Fibroblast of gingiva (primary cell): ENCODE measurements around the gene IGSF6.
"Not testable (repeated sequence)": the region's sequence is repeated elsewhere in the genome, so short reads cannot be mapped to it uniquely, and the experiment has no call there.

Experiments
- DNase-seq: peaks from one replicate; pipeline ENCODE4 v3.0.0-alpha.2; 2011; ENCODE audit warnings: low read depth

The IGSF6 gene

DNA sequence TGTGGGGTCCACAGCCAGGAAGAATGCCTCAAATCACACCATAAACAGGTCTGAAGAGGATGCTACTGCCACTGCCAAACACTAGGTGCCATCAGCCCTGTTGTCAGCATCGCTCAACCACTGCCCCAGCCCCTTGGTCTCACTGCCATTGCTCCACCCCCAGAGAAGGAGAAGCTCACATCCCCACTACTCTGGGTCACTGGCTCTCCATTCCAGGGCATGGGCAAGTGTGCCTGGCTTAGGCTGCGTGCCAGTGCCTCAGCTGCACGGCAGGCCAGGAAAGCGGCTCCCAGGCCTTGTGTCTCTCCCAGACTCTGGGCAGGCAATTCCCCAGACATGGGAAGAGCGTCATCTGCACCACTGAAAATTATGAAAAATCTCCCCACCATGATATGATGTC, 1.2 kb upstream of the IGSF6 start:
- no peak for DNase-seq

DNA sequence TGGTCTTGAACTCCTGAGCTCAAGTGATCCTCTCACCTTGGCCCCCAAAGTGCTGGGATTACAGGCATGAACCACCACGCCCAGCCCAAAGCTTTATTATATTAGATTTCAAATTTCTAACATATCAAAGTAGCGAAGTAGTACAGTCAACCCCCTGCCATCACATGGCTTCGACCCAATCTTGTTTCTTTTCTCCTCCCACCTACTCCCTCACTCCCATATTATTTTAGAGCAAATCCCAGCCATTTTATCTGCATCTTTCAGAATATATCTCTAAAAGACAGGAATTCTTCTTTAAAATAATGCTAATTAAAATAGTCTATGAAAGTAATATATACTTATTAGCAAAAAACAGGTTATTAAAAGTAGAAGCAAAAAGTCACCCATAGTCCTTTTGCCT, 893 bp downstream of the IGSF6 start:
- no peak for DNase-seq

DNA sequence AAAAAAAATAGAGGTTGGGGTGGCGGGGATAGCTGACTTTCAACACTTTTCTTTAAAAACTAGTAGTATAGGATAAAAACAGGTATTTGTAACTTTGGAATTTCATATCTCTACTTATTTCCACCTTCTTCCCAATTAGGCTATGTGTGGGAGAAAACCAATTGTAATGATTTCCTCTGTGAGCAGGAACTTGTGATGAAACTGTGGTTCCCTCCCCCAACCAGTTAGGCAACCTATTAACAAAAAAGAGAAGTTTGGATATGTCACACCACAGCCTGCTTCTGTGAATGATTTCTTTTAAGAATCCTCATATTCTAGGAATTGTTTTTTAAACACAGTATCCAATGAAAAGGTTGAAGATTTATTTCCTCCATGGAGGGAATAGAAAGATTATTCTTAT, 1.9 kb downstream of the IGSF6 start:
- DNase-seq: peak; percentile 13

DNA sequence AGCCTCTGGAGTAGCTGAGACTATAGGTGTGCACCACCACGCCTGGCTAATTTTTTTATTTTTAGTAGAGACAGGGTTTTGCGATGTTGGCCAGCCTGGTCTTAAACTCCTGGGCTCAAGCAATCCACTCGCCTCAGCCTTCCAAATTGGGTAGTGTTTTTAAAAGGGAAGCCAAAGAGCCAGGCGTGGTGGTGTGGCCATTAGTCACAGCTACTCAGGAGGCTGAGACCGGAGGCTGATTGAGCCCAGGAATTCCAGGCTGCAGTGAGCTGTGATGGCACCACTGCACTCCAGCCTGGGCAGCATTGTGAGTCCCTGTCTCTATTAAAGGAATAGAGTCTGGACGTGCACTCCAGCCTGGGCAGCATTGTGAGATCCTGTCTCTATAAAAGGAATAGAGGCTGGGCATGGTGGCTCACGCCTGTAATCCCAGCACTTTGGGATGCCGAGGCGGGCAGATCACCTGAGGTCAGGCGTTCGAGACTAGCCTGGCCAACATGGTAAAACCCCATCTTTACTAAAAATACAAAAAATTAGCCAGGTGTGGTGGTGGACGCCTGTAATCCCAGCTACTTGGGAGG, 2.5 kb downstream of the IGSF6 start:
- DNase-seq: not testable (repeated sequence)

GRCh38 chr16:21647562-21648164, 4.7 kb downstream of the IGSF6 start:
- DNase-seq: no peak

DNA sequence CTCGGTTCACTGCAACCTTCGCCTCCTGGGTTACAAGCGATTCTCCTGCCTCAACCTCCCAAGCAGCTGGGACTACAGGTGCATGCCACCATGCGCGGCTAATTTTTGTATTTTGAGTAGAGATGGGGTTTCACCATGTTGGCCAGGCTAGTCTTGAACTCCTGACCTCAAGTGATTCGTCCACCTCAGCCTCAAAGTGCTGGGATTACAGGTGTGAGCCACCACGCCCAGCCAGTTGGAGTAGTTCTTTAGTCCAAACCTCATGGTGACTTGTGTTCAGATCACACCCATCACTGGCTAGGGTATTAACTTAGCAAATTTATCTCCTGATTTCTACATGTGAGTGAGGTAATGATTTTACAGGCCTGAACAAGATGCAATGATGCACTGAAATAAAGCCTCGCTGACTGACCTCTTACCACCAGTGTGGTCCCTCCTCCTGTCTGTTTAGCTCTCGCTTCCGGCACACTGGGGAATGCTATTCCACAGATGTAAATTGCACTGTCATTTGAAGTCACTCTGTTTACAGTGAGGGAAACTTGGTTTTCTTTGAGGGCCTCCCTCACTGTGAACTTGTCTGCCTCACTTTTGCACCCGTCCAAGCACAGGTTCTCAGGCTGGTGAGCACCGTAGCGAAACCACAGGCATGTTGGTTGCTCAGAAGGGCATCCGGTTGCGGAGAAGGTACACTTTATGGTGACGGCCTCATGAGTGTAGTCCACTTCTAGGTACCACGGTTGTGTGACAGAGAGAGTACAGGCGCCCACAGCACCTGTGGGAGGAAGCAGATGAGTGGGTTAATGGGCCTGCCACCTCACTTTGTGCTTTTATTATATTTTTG, 5.5 kb downstream of the IGSF6 start:
- DNase-seq: no peak

GRCh38 chr16:21646091-21646490, 6.3 kb downstream of the IGSF6 start:
- DNase-seq: no peak

DNA sequence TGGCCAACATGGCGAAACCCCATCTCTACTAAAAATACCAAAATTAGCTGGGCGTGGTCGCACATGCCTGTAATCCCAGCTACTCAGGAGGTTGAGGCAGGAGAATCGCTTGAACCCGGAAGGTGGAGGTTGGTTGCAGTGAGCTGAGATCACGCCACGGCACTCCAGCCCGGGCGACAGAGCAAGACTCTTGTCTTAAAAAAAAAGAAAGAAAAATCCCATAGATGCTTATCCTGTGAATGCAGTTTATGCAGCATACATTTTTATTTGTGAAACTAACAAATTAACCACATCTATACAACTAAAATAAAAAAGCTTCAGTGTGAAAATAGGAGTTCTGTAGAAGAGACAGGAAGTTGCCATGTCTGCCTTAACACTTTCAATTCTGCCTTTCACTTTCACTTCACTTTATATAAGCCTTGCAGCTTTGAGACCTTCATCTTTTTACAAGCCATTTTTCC, 7.1 kb downstream of the IGSF6 start:
- no peak for DNase-seq

DNA sequence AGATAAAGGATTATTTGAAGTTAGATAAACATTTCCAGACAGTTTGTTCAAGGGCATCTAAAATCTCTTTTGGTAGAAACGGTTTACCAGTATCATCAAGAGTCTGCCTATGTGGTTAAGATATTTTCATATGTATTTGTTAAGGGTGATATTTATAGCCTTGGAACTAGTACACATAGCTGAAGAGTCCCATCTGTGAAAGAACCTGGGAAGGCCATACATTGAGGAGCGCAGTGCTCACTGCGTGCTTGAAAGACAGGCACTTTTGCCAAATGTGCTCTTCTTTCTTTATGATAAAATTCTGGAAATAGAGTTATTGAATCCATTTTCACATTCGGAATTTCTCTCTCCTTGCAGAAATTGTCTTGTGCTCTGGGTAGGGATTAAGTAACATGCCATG, 7.7 kb downstream of the IGSF6 start:
- no peak for DNase-seq

GRCh38 chr16:21643785-21644184, 8.6 kb downstream of the IGSF6 start:
- DNase-seq: no peak

DNA sequence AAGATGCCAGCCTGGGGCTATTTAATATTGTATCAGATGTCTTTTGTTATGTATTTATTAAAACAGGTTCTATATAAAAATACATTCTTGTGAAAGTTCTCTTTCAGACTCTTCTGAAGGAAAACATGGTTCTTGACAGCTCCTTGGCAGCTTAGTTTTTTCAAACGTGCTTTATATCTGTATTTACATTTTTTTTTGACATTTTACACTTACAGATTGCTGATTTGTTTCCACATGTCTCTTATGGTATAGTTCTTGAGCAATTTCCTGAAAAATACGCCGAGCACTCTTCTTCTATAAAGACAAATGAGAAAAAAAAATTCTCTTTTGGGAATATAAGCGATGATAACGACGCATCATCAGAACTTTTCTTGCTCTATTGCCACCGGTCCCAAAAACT, 9.5 kb downstream of the IGSF6 start:
- DNase-seq: no peak

- DNase-seq: no peak
Observed at GRCh38 chr16:21641916-21642315, 10.5 kb downstream of the IGSF6 start.

DNA sequence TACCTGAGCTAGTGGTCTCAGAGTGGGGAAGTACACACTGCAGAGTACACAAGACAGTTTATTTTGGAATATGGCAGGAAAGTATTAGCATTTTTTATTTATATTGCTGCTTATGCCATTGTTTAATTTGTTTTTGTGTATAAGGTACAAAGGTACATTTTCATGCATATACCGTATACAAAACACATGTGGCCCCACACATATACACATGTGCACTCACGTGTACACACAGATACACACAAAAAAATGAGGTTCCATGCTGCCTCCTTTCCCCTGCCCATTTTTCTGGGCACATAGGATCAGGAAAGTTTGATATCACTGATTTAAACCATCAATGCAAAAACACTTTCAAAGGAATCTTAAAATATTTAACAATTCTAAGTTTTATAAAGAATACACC, 12.9 kb downstream of the IGSF6 start:
- no peak for DNase-seq

DNA sequence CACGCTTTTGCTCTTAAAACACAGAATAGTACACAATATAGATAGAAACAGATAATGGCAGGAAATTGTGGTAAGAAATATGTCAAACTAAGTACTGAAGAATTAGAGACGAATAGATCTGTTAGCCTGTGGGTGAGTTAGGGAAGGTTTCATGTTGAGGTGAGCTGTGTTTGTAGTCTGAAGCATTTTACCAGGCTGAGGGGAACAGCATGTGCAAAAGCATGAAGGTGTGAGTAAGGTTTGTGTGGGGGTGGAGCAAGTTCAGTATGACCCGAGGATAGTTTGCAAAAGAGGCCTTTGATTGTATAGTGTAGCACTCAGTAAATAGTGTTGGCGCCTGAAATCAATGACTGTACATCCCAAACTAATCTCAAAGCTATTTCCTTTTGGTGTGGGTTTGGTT, 13.8 kb downstream of the IGSF6 start:
- peak; percentile 12 for DNase-seq

- no peak for DNase-seq
Observed at GRCh38 chr16:21637032-21637968, 15.1 kb downstream of the IGSF6 start.

GRCh38 chr16:21635694-21636093, 16.7 kb downstream of the IGSF6 start:
- not testable (repeated sequence) for DNase-seq

DNA sequence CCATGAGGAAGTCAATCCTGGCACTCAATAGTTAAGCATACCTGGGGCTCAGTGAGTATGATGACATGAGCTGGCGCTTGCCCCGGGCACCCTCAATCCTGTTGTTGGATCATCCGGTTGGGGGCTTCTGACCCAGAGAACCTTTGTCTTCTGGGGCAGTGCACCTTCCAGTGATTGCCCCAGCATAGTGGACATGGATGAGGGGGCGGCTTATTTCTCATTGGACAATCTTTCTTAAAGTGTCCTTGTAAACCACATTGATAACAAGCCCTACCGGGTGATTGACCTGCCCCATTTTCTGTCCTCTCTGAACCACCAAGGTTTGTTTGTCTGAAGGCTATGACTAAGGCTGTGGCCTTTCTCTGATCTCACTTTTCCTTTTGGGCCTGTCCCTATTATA, 18.2 kb downstream of the IGSF6 start:
- DNase-seq: no peak

DNA sequence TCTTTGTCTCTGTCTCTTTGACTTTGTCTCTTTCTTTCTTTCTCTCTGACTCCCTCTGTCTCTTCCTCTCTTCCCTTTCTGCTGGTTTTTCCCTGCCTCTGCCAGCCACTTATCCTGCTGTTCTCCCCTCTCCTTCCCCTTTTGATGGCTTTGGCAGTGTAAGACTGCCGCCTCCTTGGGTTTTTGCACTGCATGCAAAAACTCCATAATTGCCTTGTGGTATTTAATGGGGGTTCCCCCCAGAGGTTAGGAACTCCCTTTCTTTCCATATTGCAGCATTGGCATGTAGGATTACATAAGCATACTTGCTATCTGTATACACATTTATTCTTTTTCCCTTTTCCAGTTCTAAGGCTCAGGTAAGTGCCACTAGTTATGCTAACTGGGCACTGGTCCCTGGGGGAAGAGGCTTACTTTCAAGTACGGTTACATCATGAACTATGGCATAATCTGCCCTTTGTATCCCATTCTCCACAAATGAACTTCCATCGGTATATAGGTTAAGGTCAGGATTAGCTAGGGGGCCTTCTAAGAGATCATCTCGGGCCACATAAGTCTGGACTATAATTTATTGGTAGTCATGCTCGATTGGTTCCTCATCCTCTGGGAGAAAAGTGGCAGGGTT, 20.3 kb downstream of the IGSF6 start:
- not testable (repeated sequence) for DNase-seq

DNA sequence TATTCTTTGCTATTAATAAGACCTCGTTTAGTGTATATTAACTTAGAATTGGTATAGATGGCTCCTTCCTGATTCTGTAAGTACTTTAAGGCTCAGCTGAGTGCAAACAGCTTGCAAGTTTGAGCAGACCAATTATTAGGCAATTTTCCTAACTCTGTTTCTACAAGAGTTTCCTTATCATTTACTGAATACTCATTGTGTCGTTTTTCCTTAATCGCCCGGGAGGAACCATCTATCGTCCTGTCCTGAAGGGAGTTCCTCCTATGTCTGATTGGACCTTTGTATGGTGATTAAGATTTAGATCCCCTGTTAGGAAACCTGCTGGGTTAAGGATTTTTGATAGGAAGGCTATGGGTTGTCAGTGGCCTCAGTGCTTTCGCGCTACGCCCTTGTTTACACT, 21.0 kb downstream of the IGSF6 start:
- DNase-seq: not testable (repeated sequence)

- not testable (repeated sequence) for DNase-seq
Observed at GRCh38 chr16:21630866-21631265, 21.5 kb downstream of the IGSF6 start.
